Uterus (tissue), 4 donors: Measurements from ENCODE around the gene CATSPER4. TPM values are rescaled to one million over a fixed set of nuclear protein-coding genes. Genes with fewer than 3 reads are reported as not detected.

Experiments used
- DNase-seq, 2 donors: peaks; one replicate each; pipeline ENCODE4 v3.0.0-alpha.2; 2019 to 2020
- H3K27ac ChIP-seq, 2 donors: fragments of 200-600 bp; sonication (generic); 1 replicate in 1 of 2; 2 replicates in 1 of 2; pipeline ENCODE4 v1.5.1; 2016 to 2018
- H3K27me3 ChIP-seq, 2 donors: fragments of 200-600 bp; sonication (generic); one replicate each; pipeline ENCODE4 v1.5.1; 2018 to 2019; ENCODE audit warnings: control low read depth in 1 of 2
- H3K36me3 ChIP-seq, 2 donors: fragments of 200-600 bp; sonication (generic); one replicate each; pipeline ENCODE4 v1.5.1; 2019; ENCODE audit warnings: control low read depth in 1 of 2
- H3K4me1 ChIP-seq, 2 donors: fragments of 200-600 bp; sonication (generic); one replicate each; pipeline ENCODE4 v1.5.1; 2018 to 2019; ENCODE audit warnings: control low read depth in 1 of 2
- H3K4me3 ChIP-seq, 2 donors: fragments of 200-600 bp; sonication (generic); 1 replicate in 1 of 2; 2 replicates in 1 of 2; pipeline ENCODE4 v1.5.1; 2018 to 2019; ENCODE audit warnings: mild to moderate bottlenecking in 1 of 2
- H3K9me3 ChIP-seq, 2 donors: fragments of 200-600 bp; sonication (generic); one replicate each; pipeline ENCODE4 v1.5.1; 2019; ENCODE audit warnings: control low read depth in 1 of 2
- CTCF ChIP-seq, 4 experiments: fragments of 200-600 bp in 2 of 4; fragments of 450-650 bp in 2 of 4; sonication (generic) in 2 of 4; IDR thresholded peaks; one replicate each; pipeline ENCODE4 v1.5.1; 2016 to 2019; ENCODE audit warnings: antibody characterized with exemption in 4 of 4, mild to moderate bottlenecking in 2 of 4, moderate library complexity in 1 of 4
- POLR2A ChIP-seq, 2 donors: fragments of 450-650 bp; IDR thresholded peaks; one replicate each; pipeline ENCODE4 v1.6.1; 2016; ENCODE audit warnings: antibody characterized with exemption in 2 of 2, mild to moderate bottlenecking in 1 of 2, moderate library complexity in 1 of 2
- intact Hi-C: fragments of 100-400 bp; cut with DNase I; formaldehyde crosslinking; loops from one replicate; pipeline ENCODE4 v1.15.1; 2023; ENCODE audit warnings: low total_unique reads
- total RNA-seq, 4 donors: library from RNA; depleted of rRNA in 3 of 4; stranded (reverse); fragments of >200 nt in 3 of 4; gene quantifications; one replicate each; pipeline versions ENCODE4 v1.1.0 to v1.2.4, GENCODE V29; 2014 to 2023
- donor health status: DM: yes; HTN: yes; CAD: no.

CATSPER4 gene
- total RNA-seq, 4 donors from 2014 or later: not detected

GRCh38 chr1:26164861-26165842, 25.2 kb upstream of the CATSPER4 start:
- no peak for TF ChIP-seq POLR2A (IDR thresholded peaks at IDR 0.05)
- TF ChIP-seq CTCF (IDR thresholded peaks at IDR 0.05): no peak
- no peak for DNase-seq
- Histone ChIP-seq H3K4me3 (no peak overlapping the region), H3K27ac (peak overlapping the region in 1 of 2 donors; percentile 77), H3K36me3 (no peaks in the 10 kb centered on the region), H3K4me1 (peaks cover 0 to 7% of the 10 kb centered on the region in 2 donors), H3K9me3 (no peaks in the 10 kb centered on the region), H3K27me3 (no peaks in the 10 kb centered on the region)
- intact Hi-C loops: loop anchor here (5.0 kb wide), 1 partner anchor 128 kb away; no protein-coding TSS in a partner anchor

- TF ChIP-seq POLR2A (IDR thresholded peaks at IDR 0.05) (no peak), CTCF (IDR thresholded peaks at IDR 0.05) (no peak)
- Histone ChIP-seq H3K4me1 (peaks cover 0 to 12% of the 10 kb centered on the region in 2 donors), H3K4me3 (no peak overlapping the region), H3K36me3 (no peaks in the 10 kb centered on the region), H3K27me3 (no peaks in the 10 kb centered on the region), H3K27ac (no peak overlapping the region), H3K9me3 (no peaks in the 10 kb centered on the region)
- DNase-seq: no peak
- intact Hi-C loops: no loop called here
Measured at GRCh38 chr1:26166719-26167281, 23.6 kb upstream of the CATSPER4 start.

GRCh38 chr1:26168410-26169197, 21.8 kb upstream of the CATSPER4 start, which contains the start of gene C1orf232:
Gene C1orf232, minus strand, starts transcription at chr1:26168963. Its CDS starts 464 bp downstream, at chr1:26168499.
- Histone ChIP-seq H3K27me3 (no peaks in the 10 kb centered on the region), H3K4me1 (peaks cover 0 to 12% of the 10 kb centered on the region in 2 donors), H3K27ac (peak within 1 kb of the TSS; percentile 63 to 85), H3K9me3 (no peaks in the 10 kb centered on the region), H3K4me3 (peak within 1 kb of the TSS; percentile 64 to 79), H3K36me3 (no peaks in the 10 kb centered on the region)
- no peak for TF ChIP-seq POLR2A (IDR thresholded peaks at IDR 0.05)
- TF ChIP-seq CTCF (IDR thresholded peaks at IDR 0.05): no peak
- intact Hi-C loops: no loop called here
- no peak for DNase-seq

- intact Hi-C loops: no loop called here
- no peak for DNase-seq
- TF ChIP-seq CTCF (IDR thresholded peaks at IDR 0.05) (no peak), POLR2A (IDR thresholded peaks at IDR 0.05) (no peak)
- Histone ChIP-seq H3K27ac (peak overlapping the region; percentile 63 to 85), H3K4me3 (peak overlapping the region in 1 of 2 donors; percentile 79), H3K9me3 (no peaks in the 10 kb centered on the region), H3K27me3 (no peaks in the 10 kb centered on the region), H3K4me1 (peaks cover 0 to 8% of the 10 kb centered on the region in 2 donors), H3K36me3 (no peaks in the 10 kb centered on the region)
Measured at GRCh38 chr1:26169198-26169554, 21.2 kb upstream of the CATSPER4 start.
